Stimulated activated CD8-positive, alpha-beta memory T cell treated with anti-CD3 and anti-CD28 coated beads, Interleukin-4, amount 100 ng/mL, for 24 hours (primary cell): ENCODE data around the gene CACYBP.

Experiments used
- DNase-seq: peaks from one replicate; pipeline ENCODE4 v3.0.0-alpha.2; 2020; ENCODE audit warnings: low read depth

The CACYBP gene

DNA sequence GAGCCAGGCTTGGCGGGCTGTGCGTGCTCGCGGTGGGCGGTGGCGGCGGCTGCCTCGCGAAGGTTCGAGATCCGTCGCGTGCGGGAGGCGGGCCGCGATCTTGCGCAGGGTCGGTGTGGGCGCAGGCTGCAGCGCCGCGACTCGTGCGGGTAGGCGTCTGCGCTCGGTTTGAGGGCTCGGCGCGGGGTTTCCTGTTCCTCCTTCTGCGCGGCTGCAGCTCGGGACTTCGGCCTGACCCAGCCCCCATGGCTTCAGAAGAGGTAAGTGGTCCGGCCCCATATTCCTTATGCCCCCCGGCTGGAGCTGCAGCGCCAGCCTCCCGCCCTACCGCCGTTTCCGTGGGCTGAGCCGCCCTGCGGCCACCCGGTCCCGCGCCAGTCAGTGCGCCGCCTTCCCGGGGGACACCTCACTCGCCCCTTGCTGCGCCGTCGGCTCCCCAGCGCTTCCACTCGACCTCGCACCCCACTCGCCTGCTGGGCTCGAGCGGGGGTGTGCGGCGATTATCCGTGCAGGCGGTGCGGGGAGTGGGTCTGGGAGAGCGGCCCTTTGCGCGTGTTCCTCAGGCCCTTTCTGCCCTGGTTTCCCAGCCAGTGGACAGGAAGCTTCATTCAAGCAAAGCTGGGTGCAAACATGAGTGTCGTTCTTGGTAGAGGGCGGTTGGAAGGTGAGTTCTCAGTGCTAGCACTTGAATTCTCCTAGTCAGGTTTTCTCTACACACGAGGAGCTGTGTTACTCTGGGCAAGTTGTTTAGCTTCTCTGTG lies at the start of gene CACYBP:
Gene CACYBP, plus strand, starts transcription at position 12 of the 761 bp plus-strand sequence. Its CDS starts 234 bp downstream, at position 246.
- DNase-seq: no peak

- no peak for DNase-seq
These were observed 46.3 kb upstream of the CACYBP start for GRCh38 chr1:174953285-174954072.

GRCh38 chr1:174954073-174954460 lies 45.7 kb upstream of the CACYBP start:
- no peak for DNase-seq

DNA sequence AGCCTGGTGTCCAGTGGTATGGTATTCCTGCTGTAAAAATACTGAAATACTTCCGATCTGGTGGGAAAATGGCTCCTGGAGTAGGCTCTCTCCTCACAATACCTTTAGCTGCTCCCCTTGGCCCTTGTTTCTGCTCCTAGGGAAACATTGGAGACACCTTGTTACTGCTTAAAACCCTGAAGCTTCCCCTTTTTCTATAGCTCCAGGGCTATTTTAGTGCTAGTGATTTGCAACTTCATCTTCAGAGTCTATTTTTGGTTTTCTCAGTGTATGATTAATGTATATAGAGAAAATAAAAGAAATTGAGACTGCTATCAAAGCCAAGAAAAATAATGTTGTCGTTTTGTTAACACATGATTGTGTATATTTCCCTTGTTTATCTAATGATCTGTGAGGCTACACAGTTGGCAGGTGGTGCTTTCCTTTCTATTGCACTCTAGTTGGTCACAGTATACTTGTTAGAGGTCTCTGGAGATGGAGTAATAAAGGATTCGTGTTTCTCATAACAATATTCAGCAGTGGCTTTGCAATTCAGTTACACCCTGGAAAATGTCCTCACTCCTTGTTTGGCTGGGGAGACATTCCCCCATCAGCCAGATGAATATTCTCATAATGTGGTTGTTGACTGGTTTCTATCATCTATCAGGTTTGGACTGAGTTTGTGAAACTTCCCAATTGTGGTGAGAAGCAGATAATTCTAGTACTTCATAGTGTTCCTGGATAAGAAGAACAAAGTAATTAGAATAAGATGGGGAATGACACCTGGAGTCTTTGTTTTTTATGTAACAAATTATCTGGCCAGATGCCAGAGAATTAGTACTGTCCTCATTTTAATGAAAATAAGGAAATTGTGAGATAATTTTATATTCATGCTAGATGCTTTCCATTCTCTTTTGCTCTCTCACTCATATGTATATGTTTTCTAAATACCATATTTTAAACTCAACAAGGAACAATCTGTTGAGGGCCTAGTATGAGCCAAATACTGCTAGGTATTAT lies 44.8 kb upstream of the CACYBP start:
- no peak for DNase-seq

GRCh38 chr1:174956086-174956485 lies 43.7 kb upstream of the CACYBP start:
- no peak for DNase-seq

- DNase-seq: no peak
These were observed 42.8 kb upstream of the CACYBP start for GRCh38 chr1:174956976-174957375.

DNA sequence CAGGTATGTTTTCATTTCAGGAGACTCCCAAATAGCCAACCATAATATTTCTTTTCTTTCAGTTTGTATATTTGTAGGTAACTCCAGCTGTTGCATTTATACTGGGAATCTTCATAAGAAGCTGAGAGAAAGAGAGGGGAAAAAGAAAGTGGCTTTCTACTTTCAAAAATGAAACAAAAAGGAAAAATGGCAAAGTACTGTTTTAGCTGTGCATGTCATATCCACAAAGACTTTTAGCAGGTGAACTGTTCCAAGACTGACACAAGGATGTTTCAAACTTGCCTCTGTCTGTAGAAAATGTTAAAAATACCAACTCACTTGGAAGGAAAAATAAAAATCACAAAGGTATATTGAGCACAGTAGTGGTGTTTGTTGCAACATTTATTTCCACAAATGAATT lies 41.9 kb upstream of the CACYBP start:
- DNase-seq: no peak

GRCh38 chr1:174958396-174958795 lies 41.4 kb upstream of the CACYBP start:
- no peak for DNase-seq

- DNase-seq: no peak
These were observed 39.4 kb upstream of the CACYBP start for GRCh38 chr1:174960362-174960761.

DNA sequence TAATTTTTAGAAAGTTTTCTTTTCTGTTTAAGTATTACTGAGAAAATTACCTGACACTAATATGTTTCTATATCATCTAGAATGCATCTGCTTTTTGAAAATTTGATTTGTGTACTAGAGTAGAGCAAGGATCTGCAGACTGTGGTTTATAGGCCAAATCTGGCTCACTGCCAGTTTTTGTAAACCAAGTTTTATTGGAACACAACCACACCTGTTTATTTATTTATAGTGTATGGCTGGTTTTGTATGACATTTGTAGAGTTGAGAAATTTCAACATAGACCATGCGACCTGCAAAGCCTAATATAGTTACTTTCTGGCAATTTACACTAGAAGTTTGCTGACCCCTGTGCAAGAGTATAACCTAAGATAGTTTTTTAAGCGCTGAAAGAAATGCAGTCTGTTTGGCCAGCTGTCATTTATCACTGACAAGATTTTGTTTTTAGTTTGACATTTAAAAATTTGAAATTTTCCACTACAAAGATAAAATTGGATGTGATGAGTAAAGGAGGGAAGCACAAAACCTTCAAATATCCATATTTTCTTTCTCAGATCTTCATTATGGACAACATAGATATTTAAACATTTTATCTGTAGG lies 36.1 kb upstream of the CACYBP start:
- no peak for DNase-seq

GRCh38 chr1:174964261-174964971 lies 35.3 kb upstream of the CACYBP start:
- DNase-seq: no peak

GRCh38 chr1:174964972-174965361 lies 34.8 kb upstream of the CACYBP start:
- no peak for DNase-seq

GRCh38 chr1:174965362-174966007 lies 34.3 kb upstream of the CACYBP start:
- DNase-seq: no peak

DNA sequence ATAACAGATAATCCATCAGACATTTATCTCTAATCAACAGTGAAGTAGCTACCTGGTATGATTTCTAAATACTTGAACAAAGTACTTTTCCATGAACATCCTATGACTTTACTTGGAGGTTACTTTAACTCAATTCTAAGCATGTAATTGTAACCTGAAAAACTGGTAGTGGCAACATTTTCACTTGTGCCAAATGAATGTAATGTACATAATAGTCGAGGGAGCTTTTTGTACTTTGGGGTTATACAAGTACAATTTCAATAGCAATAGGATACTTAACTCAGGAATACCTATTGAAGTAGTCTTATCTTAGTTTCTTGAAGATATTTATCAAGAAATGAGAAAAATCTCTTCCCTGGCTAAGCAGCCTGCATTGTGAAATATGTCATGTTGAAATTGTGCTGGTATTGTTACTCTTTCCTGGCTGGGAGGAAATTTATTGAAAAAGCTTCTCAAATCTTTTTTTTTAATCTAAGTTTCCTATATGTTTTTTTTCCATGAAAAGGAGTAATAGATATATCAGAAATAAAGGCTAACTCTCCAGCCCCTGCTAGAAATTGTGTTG lies 33.7 kb upstream of the CACYBP start:
- DNase-seq: no peak

- DNase-seq: no peak
These were observed 31.7 kb upstream of the CACYBP start for GRCh38 chr1:174967845-174968705.

DNA sequence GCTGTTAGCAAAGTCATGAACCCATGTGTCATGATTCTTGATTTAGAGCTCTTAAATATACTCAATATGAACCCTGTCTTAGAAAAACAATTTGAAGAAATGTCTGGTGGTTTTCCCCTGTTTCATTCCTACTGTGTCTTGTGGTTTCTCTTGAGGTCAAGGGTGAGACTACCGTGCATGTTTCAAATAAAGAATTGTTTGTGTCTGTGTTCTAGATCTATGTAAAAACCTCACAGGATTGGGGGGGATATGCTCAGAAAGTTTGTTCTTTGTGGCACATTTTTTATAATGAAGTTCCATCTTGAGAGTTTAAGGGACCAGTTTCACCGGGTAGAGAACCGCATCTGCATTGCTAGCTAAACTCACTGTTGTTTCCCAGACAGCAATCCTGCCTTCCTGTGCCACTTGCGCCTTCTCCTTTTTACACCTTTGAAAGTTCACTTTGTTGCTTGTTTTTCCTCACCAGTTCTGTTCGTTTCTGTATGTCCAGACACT lies 30.9 kb upstream of the CACYBP start:
- DNase-seq: no peak

GRCh38 chr1:174969977-174970376 lies 29.8 kb upstream of the CACYBP start:
- DNase-seq: no peak

GRCh38 chr1:174971466-174971865 lies 28.3 kb upstream of the CACYBP start:
- no peak for DNase-seq

DNA sequence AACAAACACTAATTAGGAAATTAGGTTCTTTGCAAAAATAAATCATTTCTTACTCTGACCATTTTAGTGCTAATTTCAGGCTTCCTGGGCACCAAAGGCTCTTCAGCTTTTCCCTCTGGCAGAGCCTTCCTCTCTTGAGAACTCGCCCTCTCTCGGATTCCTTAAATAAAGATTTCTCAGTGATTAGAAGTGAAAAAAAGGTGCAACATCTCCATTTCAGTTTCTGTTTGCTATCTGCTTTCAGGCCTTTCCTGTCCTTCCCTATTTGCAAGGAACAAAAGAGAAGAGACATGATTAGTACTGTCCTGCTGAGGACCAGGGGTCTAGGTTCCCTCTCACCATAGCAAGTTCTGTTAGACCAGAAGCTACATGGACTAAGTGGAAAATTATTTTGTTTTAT lies 27.8 kb upstream of the CACYBP start:
- no peak for DNase-seq
